Fibroblast of villous mesenchyme (primary cell): ENCODE measurements around the gene TST. TPM values are rescaled to one million over a fixed set of nuclear protein-coding genes. Genes with fewer than 3 reads are reported as not detected.

Source experiments
- DNase-seq: peaks from one replicate; pipeline ENCODE4 v3.0.0-alpha.2; 2010; ENCODE audit warnings: low read depth
- H3K4me3 ChIP-seq: 2 replicates; pipeline ENCODE4 v1.5.1; 2011; ENCODE audit warnings: low read depth, mild to moderate bottlenecking, low read length
- CTCF ChIP-seq: IDR thresholded peaks from 2 replicates; pipeline ENCODE4 v1.5.1; 2012; ENCODE audit warnings: low read depth, mild to moderate bottlenecking, low read length; ENCODE audit not compliant: insufficient read depth
- total RNA-seq: library from RNA; depleted of rRNA; stranded (reverse); fragments of >200 nt; gene quantifications from 2 replicates; pipeline ENCODE4 v1.2.3, GENCODE V29; 2012

The TST gene
- total RNA-seq, 1 donor, result 54.4 TPM

GRCh38 chr22:37007651-37008050, 11.6 kb downstream of the TST start:
- no peak overlapping the region for H3K4me3 ChIP-seq
- TF ChIP-seq CTCF, result no peak
- DNase-seq, result no peak

GRCh38 chr22:37002633-37003032, 16.6 kb downstream of the TST start:
- no peak overlapping the region for H3K4me3 ChIP-seq
- no peak for DNase-seq
- TF ChIP-seq CTCF, result no peak

GRCh38 chr22:37001826-37002225, 17.4 kb downstream of the TST start:
- no peak for DNase-seq
- no peak overlapping the region for H3K4me3 ChIP-seq
- no peak for TF ChIP-seq CTCF

- TF ChIP-seq CTCF, result no peak
- no peak for DNase-seq
- H3K4me3 ChIP-seq, result no peak overlapping the region
These were observed 18.3 kb downstream of the TST start for GRCh38 chr22:37000676-37001534.

- TF ChIP-seq CTCF, result no peak
- no peak overlapping the region for H3K4me3 ChIP-seq
- DNase-seq, result no peak
These were observed 19.8 kb downstream of the TST start for GRCh38 chr22:36999463-36999862.

GRCh38 chr22:36998620-36999351, 20.5 kb downstream of the TST start:
- peak; percentile 26 for TF ChIP-seq CTCF
- H3K4me3 ChIP-seq, result no peak overlapping the region
- DNase-seq, result peak; percentile 19

- no peak for TF ChIP-seq CTCF
- H3K4me3 ChIP-seq, result no peak overlapping the region
- no peak for DNase-seq
These were observed 21.5 kb downstream of the TST start for GRCh38 chr22:36997746-36998145.
